GM18526 (cell line): ENCODE results near the gene PEG3.

Experiments
- POLR2A ChIP-seq: IDR thresholded peaks from 3 replicates; pipeline ENCODE4 v1.6.1; 2011; ENCODE audit not compliant: insufficient read length; ENCODE audit errors: extremely low read depth

PEG3 gene

DNA sequence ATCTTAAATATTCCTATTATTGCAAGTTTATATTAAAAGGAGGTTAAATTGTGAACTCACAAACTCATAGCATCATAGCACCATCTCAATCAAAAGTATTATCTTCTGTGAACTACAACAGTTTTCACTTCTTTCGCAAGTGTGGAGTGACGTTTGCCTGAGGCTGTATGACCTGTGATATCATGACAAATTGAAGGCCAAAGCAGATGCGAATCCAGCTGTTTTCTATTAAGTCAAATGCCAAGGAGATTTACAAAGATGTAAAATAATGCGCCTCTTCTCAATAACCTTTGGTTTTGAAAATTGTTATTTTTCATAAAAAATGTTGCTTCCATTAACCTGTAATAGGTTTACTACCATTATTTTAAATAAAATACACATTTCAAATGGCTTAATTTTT lies 7.6 kb upstream of the PEG3 start:
- no peak for TF ChIP-seq POLR2A

GRCh38 chr19:56842412-56842811 lies 1.9 kb upstream of the PEG3 start:
- no peak for TF ChIP-seq POLR2A

DNA sequence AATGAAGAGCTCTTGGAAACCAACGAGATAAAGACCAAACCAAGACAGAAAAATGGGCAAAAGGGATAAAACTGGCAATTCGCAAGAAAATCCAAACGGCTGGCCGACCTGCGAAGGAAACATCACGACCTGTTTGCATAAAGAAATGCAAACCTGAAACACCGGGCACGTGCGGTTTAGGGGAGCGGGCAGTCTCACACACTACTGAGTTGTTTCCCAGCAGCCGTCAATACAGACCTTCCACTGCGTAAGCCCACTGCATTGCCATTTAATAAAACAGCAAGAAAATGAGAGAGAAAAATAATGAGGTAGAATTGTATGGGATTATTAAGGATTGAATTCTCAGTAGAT lies 642 bp upstream of the PEG3 start:
- no peak for TF ChIP-seq POLR2A

DNA sequence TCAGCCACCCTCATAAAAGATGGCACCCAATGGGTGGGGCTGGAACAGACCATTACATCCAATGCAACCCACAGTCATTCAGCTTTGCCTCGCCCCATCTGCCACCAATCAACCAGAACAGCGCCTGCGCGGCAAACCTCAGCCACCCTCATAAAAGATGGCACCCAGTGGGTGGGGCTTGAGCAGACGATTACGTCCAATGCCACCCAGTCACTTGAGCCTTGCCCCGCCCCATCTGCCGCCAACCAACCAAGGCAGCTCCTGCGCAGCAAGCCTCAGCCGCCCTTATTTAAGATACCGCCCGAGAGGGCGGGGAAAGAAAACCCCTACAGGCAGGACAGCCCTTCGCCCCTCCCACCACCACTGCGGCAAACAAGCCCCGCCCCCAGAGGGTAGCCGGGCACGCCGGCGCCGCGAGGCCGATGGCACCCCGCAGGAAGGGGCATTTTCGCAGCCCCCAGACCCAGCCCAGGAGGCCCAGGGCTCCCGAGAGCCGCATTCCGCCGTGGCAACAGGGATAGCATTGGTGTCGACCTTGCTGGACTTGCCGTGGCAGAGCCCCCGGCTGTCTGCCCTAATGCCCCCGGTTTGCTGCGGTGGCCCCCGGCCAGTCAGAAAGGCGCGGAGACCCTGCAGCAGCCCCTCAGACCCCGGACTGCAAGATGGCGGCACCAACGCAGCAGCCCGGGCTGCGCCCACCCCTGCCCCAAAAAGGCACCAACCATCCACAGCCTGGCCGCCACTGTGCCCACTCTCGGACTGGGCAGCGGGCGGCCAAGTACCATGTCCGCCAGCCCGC lies 675 bp downstream of the PEG3 start:
- no peak for TF ChIP-seq POLR2A

DNA sequence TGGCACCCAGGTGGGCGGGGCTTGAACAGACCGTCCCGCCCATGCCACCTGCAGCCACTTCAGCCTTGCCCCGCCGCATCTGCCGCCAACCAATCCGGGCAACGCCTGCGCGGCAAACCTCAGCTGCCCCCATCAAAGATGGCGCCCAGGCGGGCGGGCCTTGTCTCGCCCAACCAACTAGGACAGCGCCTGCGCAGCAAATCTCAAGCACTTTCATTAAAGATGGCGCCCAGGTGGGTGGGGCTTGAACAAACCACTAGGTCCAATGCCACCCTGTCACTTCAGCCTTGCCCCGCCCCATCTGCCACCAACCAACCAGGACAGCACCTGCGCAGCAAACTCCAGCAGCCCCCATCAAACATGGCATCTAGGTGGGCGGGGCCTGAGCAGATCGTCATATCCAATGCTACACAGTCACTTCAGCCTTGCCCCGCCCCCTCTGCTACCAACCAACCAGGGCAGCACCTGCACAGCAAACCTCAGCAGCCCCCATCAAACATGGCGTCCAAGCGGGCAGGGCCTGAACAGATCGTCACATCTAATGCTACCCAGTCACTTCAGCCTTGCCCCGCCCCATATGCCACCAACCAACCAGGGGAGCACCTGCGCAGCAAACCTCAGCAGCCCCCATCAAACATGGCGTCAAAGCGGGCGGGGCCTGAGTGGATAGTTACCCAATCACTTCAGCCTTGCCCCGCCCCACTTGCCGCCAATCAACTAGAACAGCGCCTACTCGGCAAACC lies 1.4 kb downstream of the PEG3 start:
- TF ChIP-seq POLR2A, result no peak

DNA sequence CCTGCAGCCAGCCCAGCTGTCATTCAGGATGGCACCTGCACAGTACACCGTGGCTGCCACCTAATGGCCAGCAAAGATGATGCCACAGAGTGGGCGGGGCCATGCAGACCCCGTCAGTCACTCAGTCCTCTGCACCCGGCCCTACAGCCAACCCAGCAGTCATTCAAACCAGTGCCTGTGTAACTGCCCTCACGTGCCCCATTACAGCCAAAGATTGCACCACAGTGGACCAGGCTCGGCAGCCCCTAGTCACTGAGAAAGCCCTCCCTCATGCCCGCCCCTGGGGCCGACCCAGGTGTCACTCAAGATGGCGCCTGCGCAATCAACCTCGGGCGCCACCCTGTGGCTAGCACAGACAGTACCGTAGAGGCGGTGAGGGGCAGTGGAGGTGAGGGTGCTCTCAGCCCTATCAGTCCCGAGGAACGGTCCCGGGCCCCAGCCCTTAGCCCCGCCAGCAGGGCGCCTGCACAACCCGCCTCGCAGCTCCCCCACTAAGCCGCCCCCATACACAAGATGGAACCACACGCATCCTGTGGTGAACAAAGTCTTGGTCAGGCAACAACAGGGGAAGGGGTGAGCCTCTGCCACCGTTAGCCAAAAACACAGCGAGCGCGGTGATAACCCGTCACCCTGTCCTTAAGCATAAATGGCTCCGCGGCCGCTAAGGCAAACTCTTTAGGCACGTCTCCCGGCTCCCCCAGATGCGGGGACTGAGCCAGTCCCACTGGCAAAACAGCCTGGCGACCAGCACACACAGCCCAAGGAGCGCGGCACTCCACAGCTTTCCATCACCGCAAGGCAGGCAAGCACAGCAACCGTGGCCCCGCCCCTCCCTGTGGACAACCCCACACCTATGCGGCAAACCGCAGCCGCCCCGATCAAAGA lies 2.3 kb downstream of the PEG3 start:
- peak; percentile 25 for TF ChIP-seq POLR2A

DNA sequence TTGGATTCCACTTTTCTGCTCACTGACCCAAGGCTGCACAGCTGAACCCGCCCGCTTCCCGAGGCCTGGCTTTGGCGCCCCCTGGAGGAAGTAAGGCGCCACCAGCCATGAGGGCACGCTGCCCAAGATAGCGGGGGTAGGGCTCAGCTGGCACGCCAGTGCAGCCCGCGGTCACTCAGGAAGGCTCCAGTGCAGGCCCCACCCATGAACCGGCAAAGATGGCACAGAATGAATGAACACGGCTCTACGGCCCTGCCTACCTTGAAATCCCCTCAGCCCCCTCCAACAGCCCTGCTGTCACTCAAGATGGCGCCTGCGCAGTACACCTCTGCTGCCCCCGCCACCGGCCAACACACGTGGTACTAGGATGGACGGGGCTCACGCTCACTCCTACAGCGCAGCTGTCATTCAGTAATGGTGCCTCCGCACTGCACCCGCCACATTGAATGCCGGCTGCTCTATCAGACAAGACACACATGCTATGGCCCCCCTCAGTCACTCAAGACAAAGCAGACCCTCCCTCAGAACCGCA lies 3.0 kb downstream of the PEG3 start:
- TF ChIP-seq POLR2A, result no peak

GRCh38 chr19:56837004-56837403 lies 3.5 kb downstream of the PEG3 start:
- TF ChIP-seq POLR2A, result no peak

DNA sequence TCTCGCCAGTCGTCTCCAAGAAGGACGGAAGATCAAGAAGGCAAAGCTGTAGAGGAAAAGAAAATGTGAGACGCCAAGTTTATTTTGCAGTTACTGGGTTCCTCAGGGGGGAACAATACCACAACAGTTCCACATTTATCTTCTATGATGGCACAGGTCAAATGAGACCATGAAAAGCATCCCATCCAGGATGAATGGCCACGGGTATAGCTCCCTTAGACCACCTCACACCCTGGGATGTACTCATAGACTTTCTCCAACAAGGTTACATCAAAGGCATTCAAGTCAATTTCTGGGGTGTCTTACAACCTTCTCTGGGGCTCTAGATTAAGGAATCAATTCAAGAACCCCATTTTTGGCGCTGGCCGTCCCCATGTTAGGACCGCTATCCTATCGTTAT lies 4.5 kb downstream of the PEG3 start:
- TF ChIP-seq POLR2A, result no peak

DNA sequence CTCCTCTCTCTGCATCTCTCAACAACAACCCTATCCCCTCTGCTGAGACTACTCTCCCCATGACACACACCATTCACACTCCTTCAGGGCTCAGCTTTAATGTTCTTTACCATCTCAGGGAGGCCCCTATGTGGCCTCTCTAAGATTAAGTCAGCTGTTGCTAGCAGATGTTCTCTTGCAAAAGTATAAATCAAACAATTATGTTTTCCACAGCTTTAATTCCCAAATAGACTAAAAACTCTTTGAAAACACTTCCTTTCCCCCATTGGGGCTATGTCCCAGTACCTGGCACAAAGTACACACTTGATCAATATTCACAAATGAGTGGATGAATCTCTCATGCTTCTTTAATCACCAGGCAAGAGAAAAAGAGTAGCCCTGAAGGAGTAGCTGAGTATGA lies 5.1 kb downstream of the PEG3 start:
- TF ChIP-seq POLR2A, result no peak

- TF ChIP-seq POLR2A, result no peak
These were observed 5.8 kb downstream of the PEG3 start for GRCh38 chr19:56834564-56835375.

- no peak for TF ChIP-seq POLR2A
These were observed 8.1 kb downstream of the PEG3 start for GRCh38 chr19:56832352-56832928.

GRCh38 chr19:56831255-56831654 lies 9.3 kb downstream of the PEG3 start:
- TF ChIP-seq POLR2A, result no peak

GRCh38 chr19:56829596-56829995 lies 10.9 kb downstream of the PEG3 start:
- no peak for TF ChIP-seq POLR2A
